Natural killer cell (primary cell): ENCODE results near the gene POC1A. TPM values are rescaled to one million over a fixed set of nuclear protein-coding genes. Genes with fewer than 3 reads are reported as not detected.

Source experiments
- ATAC-seq, 3 donors: fragments of 150-1000 bp in 2 of 3; fragments of 200-7000 bp in 1 of 3; cut with Tn5 transposase; 1 replicate in 1 of 3; 2 replicates in 2 of 3; pipeline ENCODE4 v1.10.0; 2021; ENCODE audit warnings: mild to moderate bottlenecking in 2 of 3, moderate library complexity in 2 of 3
- DNase-seq, 2 donors: peaks; one replicate each; pipeline versions ENCODE4 v3.0.0 to v3.0.0-alpha.2; 2013 to 2021; ENCODE audit warnings: mixed read lengths in 1 of 2
- H3K27ac ChIP-seq: one replicate; pipeline ENCODE4 v1.5.1; 2013; ENCODE audit warnings: mild to moderate bottlenecking, low read length
- H3K27me3 ChIP-seq: one replicate; pipeline ENCODE4 v1.6.1; 2013; ENCODE audit warnings: low read length; ENCODE audit not compliant: control insufficient read depth, insufficient read depth
- H3K36me3 ChIP-seq: one replicate; pipeline ENCODE4 v1.6.1; 2013; ENCODE audit warnings: low read length; ENCODE audit not compliant: control insufficient read depth, insufficient read depth
- H3K4me1 ChIP-seq: one replicate; pipeline ENCODE4 v1.6.1; 2013; ENCODE audit warnings: low read length; ENCODE audit not compliant: control insufficient read depth, insufficient read depth
- H3K4me3 ChIP-seq: one replicate; pipeline ENCODE4 v1.5.1; 2013; ENCODE audit warnings: low read length
- H3K9me3 ChIP-seq: one replicate; pipeline ENCODE4 v1.6.1; 2013; ENCODE audit warnings: low read length; ENCODE audit not compliant: control insufficient read depth, insufficient read depth
- H3K27ac Mint-ChIP-seq, 2 donors: one replicate each; pipeline ENCODE4 v1.8.0; 2022; ENCODE audit warnings: mild to moderate bottlenecking in 2 of 2, mixed read lengths in 2 of 2, moderate library complexity in 1 of 2
- H3K27me3 Mint-ChIP-seq, 2 donors: one replicate each; pipeline ENCODE4 v1.8.0; 2022; ENCODE audit warnings: low read depth in 2 of 2, mixed read lengths in 2 of 2
- H3K36me3 Mint-ChIP-seq: one replicate; pipeline ENCODE4 v1.8.0; 2022; ENCODE audit warnings: mixed read lengths
- H3K4me1 Mint-ChIP-seq, 2 donors: one replicate each; pipeline ENCODE4 v1.8.0; 2022; ENCODE audit warnings: mixed read lengths in 2 of 2
- H3K4me3 Mint-ChIP-seq: one replicate; pipeline ENCODE4 v1.8.0; 2022; ENCODE audit warnings: mild to moderate bottlenecking, moderate library complexity, mixed read lengths
- H3K9me3 Mint-ChIP-seq, 2 donors: one replicate each; pipeline ENCODE4 v1.8.0; 2022; ENCODE audit warnings: mixed read lengths in 2 of 2
- WGBS: methylation state at CpG from one replicate; pipeline ENCODE4 v1.1.7; 2013; ENCODE audit warnings: missing lambda C conversion rate; ENCODE audit not compliant: insufficient coverage; 5-methylcytosine and 5-hydroxymethylcytosine counted together
- intact Hi-C: fragments of 100-400 bp; cut with micrococcal nuclease; formaldehyde crosslinking; loops from one replicate; pipeline ENCODE4 v1.14.2; 2022
- total RNA-seq, 4 donors: library from RNA; stranded (reverse); fragments of 120-200 nt in 1 of 4; gene quantifications; one replicate each; pipeline versions ENCODE4 v1.2.3 to v1.2.4, GENCODE V29; 2013 to 2022
- TF ChIP-seq, protein P1 (sequence below): fragments of 200-600 bp; IDR thresholded peaks from one replicate; pipeline ENCODE4 v1.8.0; 2022; ENCODE audit warnings: antibody characterized with exemption

The POC1A gene
- total RNA-seq, 3 donors from 2014 or later (not counting 1 experiment from before 2014, with no cell fraction given) = 1.3 to 2.6 (median 2.4) TPM

DNA sequence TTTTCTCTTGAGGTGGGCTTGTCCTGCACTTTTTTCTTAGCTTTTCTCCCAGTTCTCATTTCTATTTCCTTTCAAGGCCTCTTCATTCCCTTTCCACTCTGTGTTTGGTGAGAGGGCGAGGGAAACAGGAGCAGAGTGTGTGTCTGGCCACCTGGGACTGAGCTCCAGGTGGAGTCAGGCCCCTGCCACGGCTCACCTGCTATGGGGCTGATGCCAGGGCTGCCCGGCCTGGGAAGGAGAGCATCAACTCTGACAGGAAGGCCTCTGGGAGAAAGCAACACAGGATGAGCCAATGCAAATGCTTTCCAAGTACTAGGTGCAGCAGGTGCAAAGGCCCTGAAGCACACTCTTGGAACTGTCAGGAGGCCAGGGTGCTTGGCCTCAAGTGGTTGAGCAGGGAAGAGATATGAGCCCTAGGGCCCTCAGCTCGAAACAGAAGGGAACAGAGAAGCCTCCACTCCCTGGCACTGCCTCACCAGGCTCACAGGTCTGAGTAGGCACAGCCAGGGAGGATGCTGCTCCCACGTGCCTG lies 70.6 kb downstream of the POC1A start:
- Mint-ChIP-seq H3K9me3 (no peaks in the 10 kb centered on the region), H3K27me3 (no peaks in the 10 kb centered on the region), H3K4me3 (no peak overlapping the region), H3K36me3 (no peaks in the 10 kb centered on the region), H3K4me1 (peaks cover 29 to 30% of the 10 kb centered on the region in 2 donors), H3K27ac (no peak overlapping the region)
- 96% methylated on average over 5 of the region's 5 CpGs for WGBS
- DNase-seq = no peak
- H3K4me1 ChIP-seq = peaks cover 36% of the 10 kb centered on the region
- ATAC-seq = no peak
- H3K4me3 ChIP-seq = no peak overlapping the region
- intact Hi-C loops = no loop called here
- no peaks in the 10 kb centered on the region for H3K9me3 ChIP-seq
- TF ChIP-seq, protein P1, sequence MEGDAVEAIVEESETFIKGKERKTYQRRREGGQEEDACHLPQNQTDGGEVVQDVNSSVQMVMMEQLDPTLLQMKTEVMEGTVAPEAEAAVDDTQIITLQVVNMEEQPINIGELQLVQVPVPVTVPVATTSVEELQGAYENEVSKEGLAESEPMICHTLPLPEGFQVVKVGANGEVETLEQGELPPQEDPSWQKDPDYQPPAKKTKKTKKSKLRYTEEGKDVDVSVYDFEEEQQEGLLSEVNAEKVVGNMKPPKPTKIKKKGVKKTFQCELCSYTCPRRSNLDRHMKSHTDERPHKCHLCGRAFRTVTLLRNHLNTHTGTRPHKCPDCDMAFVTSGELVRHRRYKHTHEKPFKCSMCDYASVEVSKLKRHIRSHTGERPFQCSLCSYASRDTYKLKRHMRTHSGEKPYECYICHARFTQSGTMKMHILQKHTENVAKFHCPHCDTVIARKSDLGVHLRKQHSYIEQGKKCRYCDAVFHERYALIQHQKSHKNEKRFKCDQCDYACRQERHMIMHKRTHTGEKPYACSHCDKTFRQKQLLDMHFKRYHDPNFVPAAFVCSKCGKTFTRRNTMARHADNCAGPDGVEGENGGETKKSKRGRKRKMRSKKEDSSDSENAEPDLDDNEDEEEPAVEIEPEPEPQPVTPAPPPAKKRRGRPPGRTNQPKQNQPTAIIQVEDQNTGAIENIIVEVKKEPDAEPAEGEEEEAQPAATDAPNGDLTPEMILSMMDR = no peak
- no peak overlapping the region for H3K27ac ChIP-seq
- H3K27me3 ChIP-seq = no peaks in the 10 kb centered on the region
- H3K36me3 ChIP-seq = no peaks in the 10 kb centered on the region

GRCh38 chr3:52082951-52083350 lies 71.3 kb downstream of the POC1A start:
- no peak overlapping the region for H3K27ac ChIP-seq
- no peaks in the 10 kb centered on the region for H3K36me3 ChIP-seq
- Mint-ChIP-seq H3K4me1 (peaks cover 29 to 30% of the 10 kb centered on the region in 2 donors), H3K27me3 (no peaks in the 10 kb centered on the region), H3K9me3 (no peaks in the 10 kb centered on the region), H3K36me3 (no peaks in the 10 kb centered on the region), H3K4me3 (no peak overlapping the region), H3K27ac (no peak overlapping the region)
- H3K4me3 ChIP-seq = no peak overlapping the region
- H3K27me3 ChIP-seq = no peaks in the 10 kb centered on the region
- no peak for ATAC-seq
- no peak for DNase-seq
- H3K4me1 ChIP-seq = peaks cover 30% of the 10 kb centered on the region
- TF ChIP-seq, protein P1 = no peak
- intact Hi-C loops = no loop called here
- 98% methylated on average over 8 of the region's 8 CpGs for WGBS
- no peaks in the 10 kb centered on the region for H3K9me3 ChIP-seq

DNA sequence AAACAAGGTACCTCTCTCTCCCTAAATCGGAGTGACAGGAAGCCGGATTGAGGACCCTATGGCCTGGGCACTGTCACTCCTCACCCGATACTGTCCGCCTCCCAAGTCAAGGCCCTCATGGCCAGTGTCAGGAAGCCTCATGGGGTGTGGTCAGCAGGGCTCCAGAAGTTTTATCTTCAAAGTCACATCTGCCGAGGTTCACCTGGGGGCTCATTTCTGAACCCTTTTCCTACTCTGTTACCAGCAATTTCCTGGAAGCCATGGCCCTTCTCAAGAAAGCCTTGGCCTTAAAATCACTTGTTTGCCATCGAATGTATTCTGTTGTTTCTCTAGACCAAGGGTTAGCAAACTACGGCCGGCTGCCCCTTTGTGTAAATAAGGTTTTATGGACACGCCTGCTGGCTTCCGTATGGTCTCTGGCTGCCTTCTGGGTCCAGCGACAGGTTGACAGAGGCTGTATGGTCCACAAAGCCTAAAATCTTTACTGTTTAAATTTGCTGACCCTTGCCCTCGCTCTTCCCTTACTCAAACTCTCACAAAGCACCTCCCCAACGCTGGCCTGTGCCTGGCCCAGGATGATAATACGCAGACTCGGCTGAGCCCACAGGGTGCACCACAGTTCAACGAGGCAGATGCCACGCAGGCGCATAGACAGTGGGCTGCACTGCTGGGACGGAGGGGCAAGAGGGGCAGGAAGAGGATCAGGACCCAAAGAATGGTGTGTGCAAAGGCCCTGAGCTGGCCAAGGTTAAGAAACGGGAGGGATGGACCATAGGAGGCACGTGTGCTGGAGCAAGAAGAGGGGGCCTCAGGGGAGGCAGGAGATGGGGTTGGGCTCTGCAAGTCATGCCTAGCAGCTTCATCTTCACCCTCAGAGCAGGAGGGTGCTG lies 73.1 kb downstream of the POC1A start:
- H3K36me3 Mint-ChIP-seq = no peaks in the 10 kb centered on the region
- no peak overlapping the region for H3K27ac Mint-ChIP-seq

More for the DNA sequence above, 73.1 kb downstream of the POC1A start:
- no peaks in the 10 kb centered on the region for H3K27me3 Mint-ChIP-seq
- Histone ChIP-seq H3K4me3 (no peak overlapping the region), H3K27me3 (no peaks in the 10 kb centered on the region), H3K27ac (no peak overlapping the region), H3K36me3 (no peaks in the 10 kb centered on the region), H3K9me3 (no peaks in the 10 kb centered on the region), H3K4me1 (peaks cover 11% of the 10 kb centered on the region)
- H3K4me3 Mint-ChIP-seq = no peak overlapping the region
- DNase-seq = no peak
- intact Hi-C loops = no loop called here
- H3K9me3 Mint-ChIP-seq = no peaks in the 10 kb centered on the region
- 96% methylated on average over 21 of the region's 21 CpGs for WGBS
- TF ChIP-seq, protein P1 = no peak
- ATAC-seq = no peak
- H3K4me1 Mint-ChIP-seq = peaks cover 12 to 13% of the 10 kb centered on the region in 2 donors
